GM13977 (cell line): ENCODE measurements around the gene ATG12.

ENCODE experiments used
- DNase-seq: peaks from one replicate; pipeline ENCODE4 v3.0.0; 2012; ENCODE audit warnings: low spot score
- in situ Hi-C: fragments of 300-500 bp; cut with MboI; formaldehyde crosslinking; loops from one replicate; pipeline ENCODE4 v1.12.0; 2022; ENCODE audit warnings: low sequenced_read_pairs, low pct_unique_long_range_greater_than_20kb, mixed read lengths, inconsistent platforms; ENCODE audit not compliant: unreplicated experiment
- TF ChIP-seq, protein P1 (sequence below): IDR thresholded peaks from 2 replicates; pipeline ENCODE4 v1.5.1; 2012; ENCODE audit warnings: mild to moderate bottlenecking, control low read depth; ENCODE audit not compliant: insufficient read depth; ENCODE audit errors: extremely low read depth, missing control alignments

Gene ATG12

DNA sequence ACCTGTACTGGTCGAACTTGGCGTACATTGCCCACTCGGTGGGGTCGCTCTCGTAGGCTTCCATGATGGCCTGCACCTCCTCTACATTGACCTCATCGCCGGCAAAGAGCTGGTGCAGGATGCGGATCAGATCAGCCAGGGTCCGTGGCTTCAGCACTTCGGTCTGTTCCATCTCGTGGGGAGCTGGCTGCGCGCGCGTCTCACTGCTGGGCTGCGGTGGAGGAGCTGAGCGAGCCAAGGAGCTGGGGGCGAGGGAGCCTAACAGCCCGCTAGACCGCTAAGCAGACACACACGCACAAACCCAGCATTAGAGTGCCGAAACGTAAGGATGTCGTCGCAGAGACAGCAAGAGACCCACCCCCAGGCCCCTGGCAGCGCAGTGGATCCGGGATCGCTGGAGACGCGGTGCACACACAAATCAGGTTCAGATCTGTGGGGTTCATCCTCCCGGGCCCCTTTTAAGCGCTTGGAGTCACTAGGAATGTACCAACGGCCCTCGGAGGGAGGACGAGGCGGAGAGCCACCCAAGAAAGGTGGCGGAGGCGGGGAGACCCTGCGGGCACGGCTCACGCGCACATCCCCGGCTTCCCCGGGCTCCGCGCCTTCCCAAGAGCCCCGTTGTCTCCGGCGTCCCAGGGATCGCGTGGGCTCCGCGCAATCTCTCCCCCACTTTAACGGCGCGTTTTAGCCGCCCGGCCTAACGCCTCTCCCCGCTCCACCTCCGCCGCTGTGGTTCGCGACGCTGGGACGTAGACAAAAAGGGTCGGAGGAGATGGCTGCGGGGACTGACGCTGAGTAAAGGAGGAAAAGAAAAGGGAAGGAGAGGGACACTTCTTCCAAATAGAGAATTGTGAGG is 24.9 kb downstream of the ATG12 start, which contains the start of gene CDO1:
Gene CDO1, minus strand, starts transcription at position 434 of the 856 bp plus-strand sequence. Its CDS starts 262 bp downstream, at position 172.
- in situ Hi-C loops: no loop called here
- peak; percentile 36 for DNase-seq
- TF ChIP-seq, protein P1, sequence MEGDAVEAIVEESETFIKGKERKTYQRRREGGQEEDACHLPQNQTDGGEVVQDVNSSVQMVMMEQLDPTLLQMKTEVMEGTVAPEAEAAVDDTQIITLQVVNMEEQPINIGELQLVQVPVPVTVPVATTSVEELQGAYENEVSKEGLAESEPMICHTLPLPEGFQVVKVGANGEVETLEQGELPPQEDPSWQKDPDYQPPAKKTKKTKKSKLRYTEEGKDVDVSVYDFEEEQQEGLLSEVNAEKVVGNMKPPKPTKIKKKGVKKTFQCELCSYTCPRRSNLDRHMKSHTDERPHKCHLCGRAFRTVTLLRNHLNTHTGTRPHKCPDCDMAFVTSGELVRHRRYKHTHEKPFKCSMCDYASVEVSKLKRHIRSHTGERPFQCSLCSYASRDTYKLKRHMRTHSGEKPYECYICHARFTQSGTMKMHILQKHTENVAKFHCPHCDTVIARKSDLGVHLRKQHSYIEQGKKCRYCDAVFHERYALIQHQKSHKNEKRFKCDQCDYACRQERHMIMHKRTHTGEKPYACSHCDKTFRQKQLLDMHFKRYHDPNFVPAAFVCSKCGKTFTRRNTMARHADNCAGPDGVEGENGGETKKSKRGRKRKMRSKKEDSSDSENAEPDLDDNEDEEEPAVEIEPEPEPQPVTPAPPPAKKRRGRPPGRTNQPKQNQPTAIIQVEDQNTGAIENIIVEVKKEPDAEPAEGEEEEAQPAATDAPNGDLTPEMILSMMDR: no peak

DNA sequence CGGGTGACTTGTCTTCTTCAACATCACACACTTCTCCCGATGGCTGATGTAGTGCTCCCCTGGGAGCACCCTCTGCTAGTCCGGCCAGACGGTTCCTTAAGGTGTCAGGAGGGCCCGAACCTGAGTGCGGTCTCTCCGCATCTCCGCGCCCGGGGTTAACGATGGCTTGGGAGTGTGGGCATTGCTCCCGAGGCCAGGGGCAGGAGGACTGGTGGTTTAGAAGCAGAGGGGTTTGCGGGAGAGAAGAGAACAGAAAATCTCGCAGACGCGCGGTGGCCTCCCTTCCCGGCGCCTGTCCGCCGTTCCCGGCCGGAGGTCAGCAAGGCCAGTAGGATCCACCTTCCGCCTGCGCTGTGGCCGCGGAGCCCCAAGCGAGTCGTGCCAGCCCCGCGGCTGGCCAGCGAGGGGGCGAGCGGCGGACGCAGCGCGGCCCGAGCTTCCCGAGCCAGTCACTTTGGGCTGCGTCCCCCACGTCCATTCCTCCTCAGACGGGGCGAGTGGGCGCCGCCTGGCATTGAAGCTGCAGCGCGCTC is 25.6 kb downstream of the ATG12 start:
- in situ Hi-C loops: no loop called here
- TF ChIP-seq, protein P1: no peak
- DNase-seq: no peak

DNA sequence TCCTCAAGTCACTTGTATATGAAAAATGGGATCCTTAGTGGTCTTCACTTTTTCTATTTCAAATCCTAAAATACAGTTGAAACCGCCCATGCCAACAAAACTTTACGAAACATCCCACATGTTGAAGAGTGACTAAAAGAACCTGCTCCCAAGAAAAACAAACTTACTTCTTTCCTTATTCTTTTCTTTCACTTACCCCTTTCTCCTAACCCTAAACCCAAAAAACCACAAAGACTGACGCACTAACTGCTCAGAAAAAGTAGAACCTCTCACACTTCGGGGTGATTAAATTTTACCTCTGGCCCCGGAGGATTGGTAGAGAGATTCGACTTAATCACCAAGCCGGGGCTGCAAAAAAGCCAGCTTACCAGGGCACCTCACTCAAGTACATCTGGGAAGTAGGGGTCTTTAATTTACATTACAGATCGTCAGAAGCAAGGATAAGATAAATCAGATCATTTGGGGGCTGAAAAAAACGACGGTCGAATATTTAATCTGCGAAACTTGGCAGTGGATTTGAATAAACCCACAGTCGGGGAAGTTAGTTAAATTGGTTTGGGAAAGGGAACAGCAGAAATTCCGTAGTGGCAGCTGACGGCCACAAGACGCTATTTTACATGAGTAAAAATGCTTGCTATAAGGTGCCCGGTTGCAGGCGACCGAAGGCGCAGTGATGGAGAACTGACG is 26.2 kb downstream of the ATG12 start:
- TF ChIP-seq, protein P1: no peak
- in situ Hi-C loops: no loop called here
- DNase-seq: no peak

DNA sequence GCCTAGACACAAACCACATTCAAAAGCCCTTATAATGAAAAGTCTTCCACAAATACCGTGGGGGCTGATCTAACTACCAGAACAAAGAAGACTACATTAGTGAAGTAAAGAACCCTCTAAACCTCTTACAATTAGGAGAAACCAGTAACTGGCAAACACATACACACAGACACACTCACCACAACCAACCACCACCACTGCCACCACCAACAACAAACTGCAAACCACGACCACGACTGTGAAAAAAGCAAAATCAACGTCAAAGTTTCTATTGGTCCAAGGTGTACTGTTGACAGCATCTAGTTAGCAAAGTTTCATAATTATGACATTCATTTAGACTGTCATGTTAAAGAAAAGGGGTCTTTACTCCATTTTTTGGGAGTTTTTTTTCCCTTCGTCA is 27.6 kb downstream of the ATG12 start:
- TF ChIP-seq, protein P1: no peak
- DNase-seq: no peak
- in situ Hi-C loops: no loop called here

DNA sequence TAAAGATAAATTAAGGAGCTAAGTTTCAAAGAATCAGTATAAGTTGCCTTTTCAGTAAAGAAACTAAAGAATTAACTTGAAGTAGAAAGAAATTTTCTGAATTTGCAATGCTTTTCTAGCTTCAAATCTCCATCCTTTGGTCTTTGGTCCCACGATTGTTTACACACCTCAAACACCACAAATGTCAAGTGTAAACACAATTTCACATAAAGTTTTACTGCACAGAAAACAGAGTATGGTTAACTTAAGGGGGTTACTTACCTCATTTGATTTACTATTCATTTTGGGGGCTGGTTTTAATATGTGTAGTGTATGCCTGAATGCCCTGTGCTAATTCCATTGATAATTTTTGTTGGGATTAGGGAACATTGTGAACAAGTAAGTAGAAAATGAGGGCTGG is 29.0 kb downstream of the ATG12 start:
- DNase-seq: no peak
- TF ChIP-seq, protein P1: no peak
- in situ Hi-C loops: no loop called here

DNA sequence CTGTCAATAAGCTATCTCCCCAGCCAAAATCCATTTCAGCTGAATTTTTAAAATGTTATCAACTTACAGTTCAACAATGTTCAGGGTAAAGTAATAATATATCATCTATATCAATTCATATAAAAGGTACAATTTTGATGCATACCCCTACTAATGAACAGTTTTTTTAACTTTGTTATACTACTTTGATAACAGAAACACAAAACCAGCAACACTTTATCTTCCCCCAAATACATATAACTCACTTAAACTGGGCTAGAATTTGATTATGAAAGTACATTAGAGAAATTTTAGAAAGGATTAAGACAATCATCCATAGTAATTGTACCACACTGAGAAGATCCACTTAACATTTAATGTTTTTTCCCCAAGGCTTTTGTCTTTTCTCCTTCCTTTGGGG is 30.0 kb downstream of the ATG12 start:
- in situ Hi-C loops: no loop called here
- TF ChIP-seq, protein P1: no peak

More for the DNA sequence above, 30.0 kb downstream of the ATG12 start:
- DNase-seq: no peak
